Gastrocnemius medialis (tissue), 4 donors: ENCODE measurements around the gene ARID3B. TPM values are rescaled to one million over a fixed set of nuclear protein-coding genes. Genes with fewer than 3 reads are reported as not detected.

Experiments
- ATAC-seq, 2 donors: fragments of 150-250 bp; one replicate each; pipeline ENCODE4 v1.9.1; 2016
- DNase-seq, 2 donors: peaks; one replicate each; pipeline ENCODE4 v3.0.0-alpha.2; 2019
- H3K27ac ChIP-seq, 4 donors: fragments of 200-600 bp; sonication (generic); 1 replicate in 1 of 4; 2 replicates in 3 of 4; pipeline ENCODE4 v1.5.1; 2016 to 2018; ENCODE audit warnings: mild to moderate bottlenecking in 2 of 4, moderate library complexity in 1 of 4
- H3K27me3 ChIP-seq, 3 donors: fragments of 200-600 bp; sonication (generic) in 2 of 3; 1 replicate in 1 of 3; 2 replicates in 2 of 3; pipeline versions ENCODE4 v1.5.1 to v1.6.0; 2016 to 2019; ENCODE audit warnings: mild to moderate bottlenecking in 1 of 3, moderate library complexity in 1 of 3
- H3K36me3 ChIP-seq, 2 donors: fragments of 200-600 bp; sonication (generic) in 1 of 2; one replicate each; pipeline ENCODE4 v1.5.1; 2017 to 2018
- H3K4me1 ChIP-seq, 2 donors: fragments of 200-600 bp; sonication (generic) in 1 of 2; one replicate each; pipeline ENCODE4 v1.5.1; 2016 to 2017; ENCODE audit warnings: mild to moderate bottlenecking in 2 of 2
- H3K4me3 ChIP-seq, 4 donors: fragments of 200-600 bp; sonication (generic) in 3 of 4; 1 replicate in 1 of 4; 2 replicates in 3 of 4; pipeline ENCODE4 v1.5.1; 2016 to 2019; ENCODE audit warnings: mild to moderate bottlenecking in 2 of 4
- H3K9me3 ChIP-seq, 3 donors: fragments of 200-600 bp; sonication (generic) in 2 of 3; 1 replicate in 1 of 3; 2 replicates in 2 of 3; pipeline ENCODE4 v1.5.1; 2016 to 2019
- CTCF ChIP-seq, 5 experiments: fragments of 450-650 bp in 3 of 5; fragments of 200-600 bp in 2 of 5; sonication (generic) in 2 of 5; IDR thresholded peaks in 4 of 5; conservative IDR thresholded peaks in 1 of 5; 1 replicate in 4 of 5; 2 replicates in 1 of 5; pipeline ENCODE4 v1.5.1; 2016 to 2019; ENCODE audit warnings: antibody characterized with exemption in 5 of 5, mild to moderate bottlenecking in 3 of 5, moderate library complexity in 3 of 5
- POLR2A ChIP-seq, 2 donors: fragments of 450-650 bp; IDR thresholded peaks; one replicate each; pipeline ENCODE4 v1.6.1; 2017; ENCODE audit warnings: antibody characterized with exemption in 2 of 2, mild to moderate bottlenecking in 2 of 2, moderate library complexity in 2 of 2
- in situ Hi-C, 4 donors: fragments of 200-750 bp; cut with MboI; loops; one replicate each; pipeline versions ENCODE4 v1.15.0 to v1.8.0; 2017; ENCODE audit warnings: low sequenced_read_pairs in 4 of 4
- intact Hi-C: fragments of 100-400 bp; cut with DNase I; formaldehyde crosslinking; loops from one replicate; pipeline ENCODE4 v1.15.1; 2023; ENCODE audit warnings: low total_unique reads
- total RNA-seq, 4 donors: library from RNA; depleted of rRNA; stranded (reverse); fragments of >200 nt; gene quantifications; one replicate each; pipeline versions ENCODE4 v1.1.0 to v1.2.3, GENCODE V29; 2016

The ARID3B gene
- total RNA-seq, 4 donors from 2014 or later = 1.8 to 6.7 (median 4.6) TPM

- TF ChIP-seq CTCF (IDR thresholded peaks at IDR 0.05 in 4 of 5, conservative IDR thresholded peaks at IDR 0.05 in 1 of 5) (no peak), POLR2A (IDR thresholded peaks at IDR 0.05) (no peak)
- no peak overlapping the region for H3K27ac ChIP-seq
- ATAC-seq (no peak), DNase-seq (no peak)
- intact Hi-C loops (no loop called here), in situ Hi-C loops (no loop called here)
- no peaks in the 10 kb centered on the region for H3K9me3 ChIP-seq
- H3K4me3 ChIP-seq = no peak overlapping the region
- H3K27me3 ChIP-seq = no peaks in the 10 kb centered on the region
- peaks cover 5 to 13% of the 10 kb centered on the region in 2 donors for H3K4me1 ChIP-seq
- peaks cover 0 to 7% of the 10 kb centered on the region in 2 donors for H3K36me3 ChIP-seq
Measured at GRCh38 chr15:74551714-74552113, 10.7 kb downstream of the ARID3B start.

- H3K27ac ChIP-seq = no peak overlapping the region
- in situ Hi-C loops (no loop called here), intact Hi-C loops (no loop called here)
- TF ChIP-seq POLR2A (IDR thresholded peaks at IDR 0.05) (no peak), CTCF (IDR thresholded peaks at IDR 0.05 in 4 of 5, conservative IDR thresholded peaks at IDR 0.05 in 1 of 5) (no peak)
- no peaks in the 10 kb centered on the region for H3K9me3 ChIP-seq
- ATAC-seq (no peak), DNase-seq (no peak)
- H3K4me3 ChIP-seq = no peak overlapping the region
- H3K4me1 ChIP-seq = peaks cover 0 to 5% of the 10 kb centered on the region in 2 donors
- H3K27me3 ChIP-seq = no peaks in the 10 kb centered on the region
- peaks cover 0 to 7% of the 10 kb centered on the region in 2 donors for H3K36me3 ChIP-seq
Measured at GRCh38 chr15:74552773-74553441, 11.9 kb downstream of the ARID3B start.

GRCh38 chr15:74555192-74555591, 14.2 kb downstream of the ARID3B start:
- in situ Hi-C loops (no loop called here), intact Hi-C loops (no loop called here)
- H3K4me3 ChIP-seq = no peak overlapping the region
- no peak for TF ChIP-seq CTCF (IDR thresholded peaks at IDR 0.05 in 4 of 5, conservative IDR thresholded peaks at IDR 0.05 in 1 of 5)
- TF ChIP-seq POLR2A (IDR thresholded peaks at IDR 0.05) = no peak
- H3K27me3 ChIP-seq = no peaks in the 10 kb centered on the region
- H3K9me3 ChIP-seq = no peaks in the 10 kb centered on the region
- ATAC-seq (no peak), DNase-seq (no peak)
- no peaks in the 10 kb centered on the region for H3K4me1 ChIP-seq
- peaks cover 0 to 7% of the 10 kb centered on the region in 2 donors for H3K36me3 ChIP-seq
- H3K27ac ChIP-seq = no peak overlapping the region

- in situ Hi-C loops = no loop called here
Measured at GRCh38 chr15:74558706-74559105, 17.7 kb downstream of the ARID3B start.

More at GRCh38 chr15:74558706-74559105, 17.7 kb downstream of the ARID3B start:
- Histone ChIP-seq H3K27me3 (no peaks in the 10 kb centered on the region), H3K4me1 (peaks cover 0 to 4% of the 10 kb centered on the region in 2 donors), H3K9me3 (no peaks in the 10 kb centered on the region), H3K27ac (no peak overlapping the region), H3K36me3 (no peaks in the 10 kb centered on the region), H3K4me3 (no peak overlapping the region)
- intact Hi-C loops = no loop called here
- ATAC-seq = no peak
- no peak for DNase-seq
- TF ChIP-seq POLR2A (IDR thresholded peaks at IDR 0.05) (no peak), CTCF (IDR thresholded peaks at IDR 0.05 in 4 of 5, conservative IDR thresholded peaks at IDR 0.05 in 1 of 5) (no peak)
